NB4 (cell line): ENCODE data around the gene CDC42EP4.
"Not testable (repeated sequence)": the region's sequence is repeated elsewhere in the genome, so short reads cannot be mapped to it uniquely, and the experiment has no call there.

Experiments used
- DNase-seq: peaks from one replicate; pipeline ENCODE4 v3.0.0; 2010; ENCODE audit warnings: low read depth
- H3K4me3 ChIP-seq: one replicate; pipeline ENCODE4 v1.5.1; 2011; ENCODE audit warnings: mild to moderate bottlenecking, low read depth, low read length, moderate library complexity
- CTCF ChIP-seq: IDR thresholded peaks from one replicate; pipeline ENCODE4 v1.5.1; 2012; ENCODE audit warnings: low read depth, low read length
- MAX ChIP-seq: IDR thresholded peaks from 2 replicates; pipeline ENCODE4 v1.6.1; 2011; ENCODE audit warnings: low read depth, low read length
- MYC ChIP-seq: IDR thresholded peaks from 2 replicates; pipeline ENCODE4 v1.6.1; 2011; ENCODE audit warnings: low read depth, low read length
- POLR2A ChIP-seq: IDR thresholded peaks from 2 replicates; pipeline ENCODE4 v1.6.1; 2011; ENCODE audit warnings: mild to moderate bottlenecking; ENCODE audit not compliant: insufficient read length; ENCODE audit errors: extremely low read depth

CDC42EP4 gene

GRCh38 chr17:73336408-73337329 lies 24.9 kb upstream of the CDC42EP4 start:
- no peak for TF ChIP-seq MAX
- no peak for DNase-seq
- H3K4me3 ChIP-seq = no peak overlapping the region

DNA sequence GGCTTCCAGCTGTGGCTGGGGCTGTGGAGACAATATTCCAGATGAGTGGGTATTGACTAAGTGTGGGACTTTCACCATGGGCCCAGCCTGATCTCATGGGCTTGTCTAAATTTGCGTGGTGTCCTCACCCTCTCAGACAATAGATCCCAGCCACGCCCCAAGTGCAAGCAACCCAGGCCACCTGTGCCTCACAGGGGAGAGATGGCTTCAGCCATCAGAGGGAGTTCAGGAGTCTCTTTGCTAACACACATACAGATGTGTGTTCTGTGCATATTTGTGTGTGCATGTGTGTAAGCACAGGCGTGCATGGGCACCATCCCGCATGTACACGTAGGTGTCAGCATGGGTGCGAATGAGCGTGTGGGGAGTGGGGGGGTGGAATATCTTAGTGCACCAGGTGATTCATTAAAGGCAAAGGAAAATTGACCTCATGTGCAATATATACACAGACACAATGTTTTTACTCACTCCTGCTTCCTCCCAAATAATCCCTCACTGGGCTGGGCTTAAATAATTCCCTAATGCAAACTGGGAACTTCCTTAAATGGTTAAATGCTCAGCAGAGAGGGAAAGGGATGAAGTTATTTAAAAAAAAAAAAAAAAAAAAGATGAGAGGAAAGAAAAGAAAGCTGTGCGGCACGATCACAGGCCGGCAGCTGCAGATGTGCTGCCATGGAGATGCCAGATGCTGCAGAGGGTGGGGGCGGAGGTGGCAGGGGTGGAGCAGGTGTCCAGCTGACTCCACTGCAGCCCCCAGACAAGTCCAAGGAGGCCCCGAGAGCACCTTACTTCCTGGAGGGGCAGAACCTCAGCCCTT lies 24.0 kb upstream of the CDC42EP4 start:
- no peak overlapping the region for H3K4me3 ChIP-seq
- TF ChIP-seq MAX (no peak), POLR2A (no peak), CTCF (no peak)
- no peak for DNase-seq

DNA sequence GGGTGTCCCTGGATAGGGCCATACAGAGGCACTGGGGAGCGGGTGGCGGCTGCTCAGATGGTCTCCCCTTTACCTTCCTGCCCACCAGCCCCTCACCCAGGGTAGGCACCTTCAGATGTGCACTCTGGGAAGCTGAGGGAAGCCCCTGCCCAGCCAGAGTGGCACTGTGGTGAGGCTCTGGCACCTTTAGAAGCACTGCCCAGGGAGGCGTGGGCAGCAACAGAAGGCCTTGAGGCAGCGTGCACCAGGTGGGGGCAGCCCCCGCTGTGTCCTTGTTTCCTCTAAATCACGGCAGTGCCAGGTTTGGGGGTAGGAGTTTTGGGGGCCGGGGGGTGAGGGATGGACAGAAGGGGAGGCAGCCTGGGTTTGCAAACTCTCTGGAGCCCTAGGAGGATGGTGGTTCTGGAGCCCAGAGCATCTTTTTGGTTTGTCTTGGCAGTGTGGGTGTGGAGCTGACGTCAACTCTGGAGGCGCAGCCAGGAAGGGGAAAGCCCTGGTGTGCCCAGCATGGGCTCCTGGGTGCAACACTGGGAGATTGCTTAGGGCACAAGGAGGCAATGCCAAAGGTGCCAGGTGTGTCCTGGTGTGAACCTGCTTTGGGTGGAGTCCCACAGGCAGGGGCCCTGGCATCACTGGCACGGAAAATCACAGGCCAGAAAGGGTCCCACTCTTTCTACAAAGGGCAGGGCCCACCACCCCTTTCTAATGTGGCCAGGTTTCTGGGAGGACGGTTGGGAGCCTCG lies 23.1 kb upstream of the CDC42EP4 start:
- H3K4me3 ChIP-seq = no peak overlapping the region
- TF ChIP-seq MAX = no peak
- no peak for DNase-seq

- not testable (repeated sequence) for H3K4me3 ChIP-seq
These were observed 21.6 kb upstream of the CDC42EP4 start for GRCh38 chr17:73333445-73333844.

GRCh38 chr17:73331060-73331459 lies 19.3 kb upstream of the CDC42EP4 start:
- no peak for DNase-seq
- no peak overlapping the region for H3K4me3 ChIP-seq
- no peak for TF ChIP-seq POLR2A
- no peak for TF ChIP-seq MYC
- TF ChIP-seq MAX = no peak
- no peak for TF ChIP-seq CTCF

More at GRCh38 chr17:73333445-73333844, 21.6 kb upstream of the CDC42EP4 start:
- DNase-seq = peak; percentile 59

GRCh38 chr17:73327676-73328075 lies 15.9 kb upstream of the CDC42EP4 start:
- no peak overlapping the region for H3K4me3 ChIP-seq
- no peak for TF ChIP-seq POLR2A
- no peak for TF ChIP-seq MYC
- TF ChIP-seq CTCF = no peak
- TF ChIP-seq MAX = no peak
- no peak for DNase-seq

GRCh38 chr17:73325527-73325842 lies 13.7 kb upstream of the CDC42EP4 start:
- TF ChIP-seq MYC = no peak
- TF ChIP-seq CTCF = peak; percentile 14
- no peak for TF ChIP-seq POLR2A
- no peak for TF ChIP-seq MAX
- peak; percentile 57 for DNase-seq
- no peak overlapping the region for H3K4me3 ChIP-seq
